Motor neuron (in vitro differentiated cells): Measurements from ENCODE around the gene ARHGAP27. TPM values are rescaled to one million over a fixed set of nuclear protein-coding genes. Genes with fewer than 3 reads are reported as not detected.

Experiments used
- ATAC-seq, 8 experiments: fragments of 200-7000 bp; cut with Tn5 transposase; replicated peaks in 6 of 8; 2 replicates each; pipeline ENCODE4 v1.8.0; 2021; ENCODE audit warnings: mild to moderate bottlenecking in 8 of 8, moderate library complexity in 8 of 8
- H3K27ac ChIP-seq, 2 donors: fragments of 250-450 bp; sonication (Bioruptor Pico); 2 replicates each; pipeline ENCODE4 v1.9.0; 2021; ENCODE audit warnings: antibody characterized with exemption in 2 of 2, mild to moderate bottlenecking in 2 of 2, moderate library complexity in 1 of 2
- H3K4me1 ChIP-seq, 2 donors: fragments of 250-450 bp; sonication (Bioruptor Pico); replicated peaks in 1 of 2; 2 replicates each; pipeline ENCODE4 v1.6.1; 2021; ENCODE audit warnings: antibody characterized with exemption in 2 of 2, mild to moderate bottlenecking in 2 of 2, moderate library complexity in 1 of 2
- H3K4me3 ChIP-seq, 5 donors: fragments of 250-450 bp; sonication (Bioruptor Pico); 2 replicates each; pipeline ENCODE4 v1.9.0; 2021; ENCODE audit warnings: antibody characterized with exemption in 5 of 5, mild to moderate bottlenecking in 5 of 5, moderate library complexity in 4 of 5
- WGBS, 10 experiments: fragments of 450-650 bp; shearing (Covaris generic); methylation state at CpG; one replicate each; pipeline ENCODE4 v1.0.0; 2022; 5-methylcytosine and 5-hydroxymethylcytosine counted together
- in situ Hi-C, 9 experiments: fragments of 400-800 bp; cut with MboI; loops; one replicate each; pipeline ENCODE4 v1.15.0; 2021; ENCODE audit warnings: low sequenced_read_pairs in 9 of 9, low pct_unique_long_range_greater_than_20kb in 2 of 9; ENCODE audit not compliant: unreplicated experiment in 9 of 9
- total RNA-seq, 8 experiments: library from RNA; unstranded; fragments of 300-600 nt; gene quantifications; 2 replicates each; pipeline versions ENCODE4 v1.2.3 to v1.2.4, GENCODE V29; 2022

ARHGAP27 gene
- total RNA-seq, 8 experiments from 2014 or later = 0.88 to 4.8 (median 2.4) TPM

DNA sequence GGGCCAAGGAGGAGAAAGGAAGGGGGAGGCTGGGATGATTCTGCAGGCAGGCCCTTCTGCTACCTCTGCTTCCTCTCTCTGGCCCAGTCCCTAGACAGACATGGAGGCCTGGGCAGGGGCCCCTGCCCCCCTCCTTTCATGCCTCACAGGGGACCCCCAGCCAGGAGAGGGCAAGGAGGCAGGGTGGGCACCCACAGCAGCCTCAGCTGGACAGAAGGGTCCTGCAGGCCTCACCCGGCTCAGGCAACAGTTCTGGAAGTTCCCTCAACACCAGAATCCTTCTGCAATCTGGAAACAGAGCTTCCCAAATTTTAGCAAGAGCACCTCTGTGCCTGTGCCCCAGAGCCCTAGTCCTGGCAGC is 8.7 kb downstream of the ARHGAP27 start:
- H3K4me3 ChIP-seq = no peak overlapping the region
- in situ Hi-C loops = loop anchor here in 1 of 9 experiments (25.0 kb wide), 1 partner anchor 438 kb away; no protein-coding TSS in a partner anchor
- no peak overlapping the region for H3K27ac ChIP-seq
- no CpG with 5 or more reads among the region's 1 CpG for WGBS, 10 experiments
- peaks cover 5 to 9% of the 10 kb centered on the region in 2 donors for H3K4me1 ChIP-seq
- ATAC-seq = no peak

GRCh38 chr17:45423304-45423974 is 9.2 kb downstream of the ARHGAP27 start:
- H3K27ac ChIP-seq = no peak overlapping the region
- no peak overlapping the region for H3K4me3 ChIP-seq
- H3K4me1 ChIP-seq = peaks cover 3 to 9% of the 10 kb centered on the region in 2 donors
- 45 to 98% (median 83%) methylated on average over 6 to 8 of the region's 8 CpGs for WGBS, 10 experiments
- ATAC-seq = peak in 3 of 8 experiments; percentile 3 to 66 (median 53)
- in situ Hi-C loops = loop anchor here in 1 of 9 experiments (25.0 kb wide), 1 partner anchor 439 kb away; no protein-coding TSS in a partner anchor

DNA sequence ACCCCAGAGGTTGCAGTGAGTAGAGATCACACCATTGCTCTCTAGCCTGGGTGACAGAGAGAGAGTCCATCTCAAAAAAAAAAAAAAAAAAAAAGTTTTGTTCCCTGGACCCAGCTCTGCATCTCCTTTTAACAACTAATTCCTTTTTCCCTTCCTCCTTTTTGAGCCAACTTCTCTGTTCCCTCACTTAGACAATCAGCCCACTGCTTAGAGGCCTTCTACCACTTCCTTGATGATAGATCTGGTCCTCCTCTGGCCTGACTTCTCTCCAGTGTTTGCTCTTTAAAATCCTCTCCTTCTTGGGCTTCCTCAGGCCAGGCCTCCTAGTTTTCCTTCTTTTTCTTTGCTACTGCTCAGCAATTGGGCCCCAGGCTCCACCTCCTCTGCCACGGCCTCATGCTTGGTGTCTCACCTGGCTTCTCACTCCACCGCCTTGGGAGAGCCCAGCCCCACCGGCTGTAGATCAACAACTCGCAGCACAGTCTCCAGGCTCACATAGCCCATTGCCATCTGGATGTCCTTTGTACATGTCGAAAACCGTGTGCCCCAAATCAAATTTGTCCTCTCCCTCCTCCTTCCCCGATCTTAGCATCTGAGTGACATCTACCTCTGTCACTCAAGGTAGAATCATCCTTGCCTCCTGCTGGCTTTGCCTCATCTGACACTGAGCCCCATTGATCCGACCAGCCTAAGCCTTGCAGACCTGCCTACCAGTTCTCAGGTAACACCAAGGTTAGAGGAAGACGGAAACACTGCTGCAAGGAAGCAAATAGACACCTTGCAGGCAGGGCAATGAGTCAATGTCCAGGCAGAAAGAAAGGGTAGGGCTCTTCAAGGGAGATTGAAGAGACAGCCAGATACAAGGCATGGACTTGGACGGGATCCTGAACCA is 17.4 kb downstream of the ARHGAP27 start:
- H3K27ac ChIP-seq = no peak overlapping the region
- in situ Hi-C loops = loop anchor here in 1 of 9 experiments (25.0 kb wide), 1 partner anchor 447 kb away; no protein-coding TSS in a partner anchor
- no peak overlapping the region for H3K4me3 ChIP-seq
- WGBS, 10 experiments = 33 to 100% (median 81%) methylated on average over 1 to 5 of the region's 10 CpGs
- H3K4me1 ChIP-seq = peaks cover 0 to 3% of the 10 kb centered on the region in 2 donors
- ATAC-seq = no peak

- no peak overlapping the region for H3K27ac ChIP-seq
- peak in 1 of 8 experiments; percentile 41 for ATAC-seq
- H3K4me1 ChIP-seq = peaks cover 0 to 3% of the 10 kb centered on the region in 2 donors
- in situ Hi-C loops = loop anchor here in 1 of 9 experiments (25.0 kb wide), 1 partner anchor 449 kb away; no protein-coding TSS in a partner anchor
- WGBS, 10 experiments = 71 to 90% (median 82%) methylated on average over 2 to 3 of the region's 9 CpGs; no CpG with 5 or more reads in 5 of the 10 experiments
- no peak overlapping the region for H3K4me3 ChIP-seq
Observed at GRCh38 chr17:45413498-45413923, 19.2 kb downstream of the ARHGAP27 start.

DNA sequence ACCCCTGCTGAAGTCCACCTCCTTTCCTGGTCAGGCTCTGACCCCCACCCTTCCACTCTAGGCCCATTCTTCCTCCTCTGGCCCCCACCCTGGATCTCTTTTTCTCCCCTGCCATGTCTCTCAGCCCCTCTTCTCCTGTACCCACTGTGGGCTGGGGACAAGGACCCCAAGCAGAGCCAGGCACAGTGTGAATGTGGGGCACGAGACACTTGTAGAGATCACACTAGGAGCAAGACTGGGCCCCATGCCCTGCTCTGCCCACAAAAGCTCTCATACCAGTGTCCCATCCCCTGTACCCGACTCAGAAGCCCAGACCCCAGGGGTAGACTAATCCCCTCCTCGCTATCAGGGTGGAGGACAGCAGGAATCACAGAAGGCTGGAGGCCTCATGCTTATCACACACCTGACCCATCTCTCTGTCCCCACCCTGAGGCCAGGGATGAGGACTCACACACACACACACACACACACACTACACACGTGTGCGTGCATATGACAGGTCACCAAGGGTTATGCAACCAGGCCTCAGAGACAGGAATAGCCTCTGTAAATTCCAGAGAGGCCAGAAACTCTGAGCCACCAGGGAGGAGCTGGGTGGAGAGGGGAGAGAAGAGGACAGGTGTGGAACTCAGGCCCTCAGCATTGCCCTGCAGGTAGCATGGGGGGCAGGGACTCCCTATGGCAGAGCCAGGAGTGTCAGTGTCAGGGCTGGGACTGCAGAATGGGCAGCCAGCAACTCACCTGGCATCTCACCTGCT is 21.1 kb downstream of the ARHGAP27 start:
- peak in 3 of 8 experiments; percentile 14 to 18 (median 16) for ATAC-seq
- H3K4me1 ChIP-seq = peaks cover 0 to 3% of the 10 kb centered on the region in 2 donors
- in situ Hi-C loops = loop anchor here in 1 of 9 experiments (25.0 kb wide), 1 partner anchor 451 kb away; no protein-coding TSS in a partner anchor
- 80 to 100% methylated on average over 1 of the region's 5 CpGs; no CpG with 5 or more reads in 8 of the 10 experiments for WGBS, 10 experiments
- H3K4me3 ChIP-seq = no peak overlapping the region
- no peak overlapping the region for H3K27ac ChIP-seq

GRCh38 chr17:45410144-45411091 is 22.3 kb downstream of the ARHGAP27 start:
- 57 to 100% (median 80%) methylated on average over 1 to 3 of the region's 24 CpGs; no CpG with 5 or more reads in 5 of the 10 experiments for WGBS, 10 experiments
- H3K4me3 ChIP-seq = no peak overlapping the region
- ATAC-seq = peak in 1 of 8 experiments; percentile 24
- H3K4me1 ChIP-seq = peaks cover 4 to 11% of the 10 kb centered on the region in 2 donors
- in situ Hi-C loops = loop anchor here in 1 of 9 experiments (25.0 kb wide), 1 partner anchor 452 kb away; no protein-coding TSS in a partner anchor
- H3K27ac ChIP-seq = no peak overlapping the region

- no peak for ATAC-seq
- H3K4me3 ChIP-seq = no peak overlapping the region
- H3K4me1 ChIP-seq = peaks cover 4 to 15% of the 10 kb centered on the region in 2 donors
- in situ Hi-C loops = loop anchor here in 1 of 9 experiments (25.0 kb wide), 1 partner anchor 453 kb away; no protein-coding TSS in a partner anchor
- H3K27ac ChIP-seq = no peak overlapping the region
- 67 to 70% methylated on average over 2 to 4 of the region's 5 CpGs; no CpG with 5 or more reads in 8 of the 10 experiments for WGBS, 10 experiments
Observed at GRCh38 chr17:45409659-45410076, 23.0 kb downstream of the ARHGAP27 start.

DNA sequence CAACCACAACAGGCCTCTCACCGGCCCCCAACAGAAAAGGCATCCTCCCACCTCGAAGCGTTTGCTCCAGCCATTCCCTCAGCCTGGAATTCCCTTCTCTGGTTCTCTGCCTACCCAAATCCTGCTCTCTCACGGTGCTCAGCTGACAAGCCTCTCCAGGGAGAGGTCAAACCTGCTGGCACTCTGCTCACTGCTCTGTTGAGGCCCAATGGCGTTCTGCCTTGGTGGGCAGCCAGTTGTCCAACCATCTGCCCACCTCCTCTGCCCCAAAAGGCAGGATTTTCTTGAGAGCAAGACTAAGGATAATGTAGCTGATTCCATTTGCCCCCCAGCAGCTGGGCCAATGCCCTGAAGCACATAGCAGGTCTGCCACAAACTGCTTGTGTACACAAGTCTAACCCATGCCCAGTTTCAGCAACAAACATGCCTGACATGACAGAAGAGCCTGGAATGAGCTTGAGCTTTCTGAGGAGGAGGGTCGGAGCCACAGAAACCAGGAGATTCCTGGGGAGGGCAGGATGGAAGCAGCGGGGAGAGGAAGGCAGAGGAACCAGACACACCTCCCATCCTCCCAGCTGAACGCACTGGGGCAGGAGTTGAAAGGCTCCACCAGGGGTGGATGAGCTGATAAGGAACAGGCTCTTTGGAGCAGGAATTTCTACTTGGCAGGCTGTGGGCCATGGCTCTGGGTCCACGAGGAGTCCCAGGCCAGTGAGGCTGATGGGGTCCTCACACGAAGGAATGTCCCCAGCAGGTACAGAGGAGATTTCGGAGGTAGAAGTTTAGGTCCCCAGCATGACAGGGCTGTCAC is 23.9 kb downstream of the ARHGAP27 start:
- Histone ChIP-seq H3K4me1 (peaks cover 4 to 15% of the 10 kb centered on the region in 2 donors), H3K4me3 (no peak overlapping the region), H3K27ac (no peak overlapping the region)
- peak in 1 of 8 experiments; percentile 27 for ATAC-seq
- in situ Hi-C loops = loop anchor here in 1 of 9 experiments (25.0 kb wide), 1 partner anchor 453 kb away; no protein-coding TSS in a partner anchor
- 0 to 65% (median 59%) methylated on average over 1 to 5 of the region's 11 CpGs; no CpG with 5 or more reads in 4 of the 10 experiments for WGBS, 10 experiments

- Histone ChIP-seq H3K4me1 (peaks cover 4 to 12% of the 10 kb centered on the region in 2 donors), H3K27ac (no peak overlapping the region), H3K4me3 (no peak overlapping the region)
- ATAC-seq = no peak
- WGBS, 10 experiments = 62 to 100% (median 83%) methylated on average over 1 to 7 of the region's 7 CpGs; no CpG with 5 or more reads in 1 of the 10 experiments
- in situ Hi-C loops = loop anchor here in 1 of 9 experiments (25.0 kb wide), 1 partner anchor 456 kb away; no protein-coding TSS in a partner anchor
Observed at GRCh38 chr17:45406107-45406506, 26.6 kb downstream of the ARHGAP27 start.

DNA sequence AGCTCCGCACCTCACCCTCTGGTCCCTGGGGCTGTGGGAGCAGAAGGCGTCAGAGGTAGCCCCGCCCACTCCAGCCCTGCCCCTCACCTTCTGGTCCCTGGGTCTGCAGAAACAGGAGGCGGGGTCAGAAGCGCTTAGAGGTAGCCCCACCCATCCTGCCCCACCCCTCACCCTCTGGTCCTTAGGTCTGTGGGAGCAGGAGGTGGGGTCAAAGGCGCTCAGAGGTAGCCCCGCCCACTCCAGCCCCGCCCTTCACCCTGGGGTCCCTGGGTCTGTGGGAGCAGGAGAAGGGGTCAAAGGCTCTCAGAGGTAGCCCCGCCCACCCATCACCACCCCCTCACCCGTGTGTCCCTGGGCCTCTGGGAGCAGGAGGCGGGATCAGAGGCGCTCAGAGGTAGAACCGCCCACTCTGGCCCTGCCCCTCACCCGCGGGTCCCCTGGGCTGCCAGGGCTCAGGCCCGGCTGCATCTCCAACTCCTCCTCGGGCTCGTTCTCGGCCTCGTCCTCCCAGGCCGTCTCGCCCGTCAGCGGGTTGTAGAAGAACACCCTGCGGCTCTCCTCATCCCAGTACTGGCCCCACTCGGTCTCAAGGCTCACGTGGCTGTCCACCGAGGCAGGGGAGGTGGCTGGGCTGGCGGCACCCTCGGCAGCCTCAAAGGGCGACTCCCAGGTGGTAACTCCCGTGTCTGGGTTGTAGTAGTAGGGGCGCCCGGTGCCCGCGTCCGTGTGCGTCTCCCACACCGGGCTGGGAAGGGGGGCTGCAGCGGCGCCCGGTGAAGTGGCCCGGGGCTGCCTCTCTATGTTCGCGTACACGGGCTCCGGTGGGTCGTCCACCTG is 27.2 kb downstream of the ARHGAP27 start:
- H3K4me3 ChIP-seq = peak overlapping the region in 3 of 5 donors; percentile 2 to 18 (median 8)
- H3K27ac ChIP-seq = no peak overlapping the region
- 0 to 50% (median 13%) methylated on average over 1 to 21 of the region's 48 CpGs; no CpG with 5 or more reads in 6 of the 10 experiments for WGBS, 10 experiments
- peak; percentile 76 to 92 (median 84) for ATAC-seq
- in situ Hi-C loops = loop anchor here in 1 of 9 experiments (25.0 kb wide), 1 partner anchor 457 kb away; no protein-coding TSS in a partner anchor
- peaks cover 4 to 12% of the 10 kb centered on the region in 2 donors for H3K4me1 ChIP-seq
